ENCODE data around the gene CIDEA. TPM values are rescaled to one million over a fixed set of nuclear protein-coding genes. Genes with fewer than 3 reads are reported as not detected.

The CIDEA gene
- total RNA-seq, 1 experiment from 2014 or later = not detected

DNA sequence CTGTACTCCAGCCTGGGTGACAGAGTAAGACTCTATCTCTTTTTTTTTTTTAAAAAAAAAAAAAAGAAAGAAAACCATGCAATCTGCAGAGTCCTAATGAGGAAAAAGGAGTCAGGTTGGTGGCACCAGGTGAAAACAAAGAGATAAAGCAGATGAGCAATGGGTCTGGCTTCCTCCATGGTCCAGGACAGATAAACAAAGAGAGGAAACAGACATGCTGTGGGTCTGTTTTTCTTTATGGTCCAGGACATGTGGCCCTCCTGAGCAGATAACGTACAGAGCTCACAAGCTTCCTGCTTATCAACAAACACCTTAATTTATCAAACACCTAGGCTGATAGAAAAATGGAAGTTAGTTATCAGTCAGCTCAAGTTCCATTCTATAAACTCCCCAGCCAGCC lies 29.5 kb downstream of the CIDEA start:
- no peak overlapping the region for H2AFZ ChIP-seq (ENCODE audit: low read length)
- no peak overlapping the region for H3K9ac ChIP-seq (ENCODE audit: low read length)
- no peak for DNase-seq
- no peaks in the 10 kb centered on the region for H3K9me2 ChIP-seq (replicated peaks; ENCODE audit: insufficient read depth, low read length)
- no peaks in the 10 kb centered on the region for H3K36me3 ChIP-seq (ENCODE audit: insufficient read depth, low read length)
- no peaks in the 10 kb centered on the region for H3K4me1 ChIP-seq (ENCODE audit: low read length)
- H3K79me2 ChIP-seq (ENCODE audit: low read length) = no peaks in the 10 kb centered on the region
- no peaks in the 10 kb centered on the region for H4K20me1 ChIP-seq (ENCODE audit: insufficient read depth, low read depth, low read length)
- no peak overlapping the region for H3K27ac ChIP-seq (ENCODE audit: low read length)
- H3K27me3 ChIP-seq (ENCODE audit: low read length) = no peaks in the 10 kb centered on the region
- no peak overlapping the region for H3K4me3 ChIP-seq (ENCODE audit: low read length)
- no peaks in the 10 kb centered on the region for H3K9me3 ChIP-seq (ENCODE audit: low read length)
- H3K4me2 ChIP-seq (ENCODE audit: low read depth, low read length, poor library complexity, severe bottlenecking) = no peak overlapping the region

DNA sequence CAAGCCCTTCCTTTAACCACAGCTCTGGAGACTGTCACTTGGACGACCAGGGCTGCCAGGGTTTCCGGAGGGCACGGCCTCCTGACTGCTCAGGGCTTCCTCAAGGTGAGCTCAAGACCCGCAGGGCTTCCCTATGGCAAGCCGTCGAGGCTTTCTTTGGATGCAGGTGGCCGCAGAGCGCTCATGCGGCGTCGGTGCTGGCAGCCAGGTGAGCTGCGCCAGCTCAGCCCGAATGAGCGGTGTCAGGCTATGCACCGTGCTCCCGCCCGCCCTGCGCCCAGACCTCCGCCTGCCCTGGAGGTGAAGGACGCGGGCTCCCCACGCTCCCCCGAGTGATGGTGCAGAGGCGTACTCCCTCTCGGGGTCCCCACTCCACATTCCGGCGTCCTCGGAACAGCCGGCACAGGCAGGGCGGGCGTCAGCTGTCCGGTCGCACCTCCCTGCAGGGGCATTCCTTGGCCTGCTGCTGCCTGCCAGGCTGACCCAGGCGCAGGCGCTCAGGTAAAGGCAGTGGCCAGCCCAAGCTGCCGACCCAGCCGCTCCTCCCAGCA lies 33.0 kb downstream of the CIDEA start:
- Histone ChIP-seq H4K20me1 (ENCODE audit: insufficient read depth, low read depth, low read length) (no peaks in the 10 kb centered on the region), H3K27me3 (ENCODE audit: low read length) (no peaks in the 10 kb centered on the region), H2AFZ (ENCODE audit: low read length) (no peak overlapping the region), H3K9me2 (replicated peaks; ENCODE audit: insufficient read depth, low read length) (no peaks in the 10 kb centered on the region), H3K4me2 (ENCODE audit: low read depth, low read length, poor library complexity, severe bottlenecking) (no peak overlapping the region), H3K79me2 (ENCODE audit: low read length) (no peaks in the 10 kb centered on the region), H3K36me3 (ENCODE audit: insufficient read depth, low read length) (no peaks in the 10 kb centered on the region), H3K27ac (ENCODE audit: low read length) (no peak overlapping the region), H3K4me3 (ENCODE audit: low read length) (no peak overlapping the region), H3K4me1 (ENCODE audit: low read length) (no peaks in the 10 kb centered on the region), H3K9me3 (ENCODE audit: low read length) (no peaks in the 10 kb centered on the region), H3K9ac (ENCODE audit: low read length) (no peak overlapping the region)
- no peak for DNase-seq

DNA sequence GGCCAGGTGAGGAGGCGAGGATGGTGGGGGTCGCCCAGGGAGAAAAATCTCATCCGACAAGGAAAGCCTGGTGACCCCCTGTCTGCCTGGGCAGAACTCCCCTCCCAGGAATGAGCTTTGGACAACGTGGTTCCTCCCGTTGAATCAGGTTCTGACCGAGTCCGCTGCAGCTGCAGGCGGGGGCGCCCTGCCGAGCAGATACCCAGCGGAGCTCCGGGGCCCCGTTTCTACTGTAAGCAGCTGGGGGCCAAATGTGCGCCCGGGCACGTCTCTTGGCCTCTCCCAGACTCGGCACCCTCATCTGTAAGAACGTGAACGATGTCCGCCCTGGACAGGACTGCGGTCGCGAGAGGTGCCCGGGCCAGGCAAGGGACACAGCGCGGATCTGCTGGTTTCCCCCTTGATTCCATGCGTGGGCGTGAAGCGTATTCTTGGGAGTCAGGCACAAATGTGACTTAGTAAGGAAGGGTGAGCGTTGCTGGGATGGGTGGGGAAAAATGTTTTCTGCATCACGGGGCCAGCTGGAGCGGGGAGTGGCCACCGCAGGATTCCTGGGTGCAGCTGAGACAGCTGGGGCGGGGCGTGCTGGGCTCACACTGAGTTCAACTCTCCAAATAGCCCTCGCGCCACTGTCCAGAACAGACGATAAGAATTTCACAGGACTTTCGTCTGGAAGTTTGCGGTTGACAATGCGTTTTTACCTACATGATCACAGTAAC lies 33.7 kb downstream of the CIDEA start:
- no peaks in the 10 kb centered on the region for H3K27me3 ChIP-seq (ENCODE audit: low read length)
- H2AFZ ChIP-seq (ENCODE audit: low read length) = no peak overlapping the region
- no peaks in the 10 kb centered on the region for H3K79me2 ChIP-seq (ENCODE audit: low read length)
- no peak overlapping the region for H3K9ac ChIP-seq (ENCODE audit: low read length)
- no peak for DNase-seq
- H3K4me2 ChIP-seq (ENCODE audit: low read depth, low read length, poor library complexity, severe bottlenecking) = no peak overlapping the region
- no peaks in the 10 kb centered on the region for H3K36me3 ChIP-seq (ENCODE audit: insufficient read depth, low read length)
- no peaks in the 10 kb centered on the region for H4K20me1 ChIP-seq (ENCODE audit: insufficient read depth, low read depth, low read length)
- H3K4me1 ChIP-seq (ENCODE audit: low read length) = no peaks in the 10 kb centered on the region
- H3K9me2 ChIP-seq (replicated peaks; ENCODE audit: insufficient read depth, low read length) = no peaks in the 10 kb centered on the region
- no peaks in the 10 kb centered on the region for H3K9me3 ChIP-seq (ENCODE audit: low read length)
- H3K4me3 ChIP-seq (ENCODE audit: low read length) = no peak overlapping the region
- no peak overlapping the region for H3K27ac ChIP-seq (ENCODE audit: low read length)

GRCh38 chr18:12288403-12288755 lies 34.2 kb downstream of the CIDEA start:
- no peak overlapping the region for H3K9ac ChIP-seq (ENCODE audit: low read length)
- H2AFZ ChIP-seq (ENCODE audit: low read length) = no peak overlapping the region
- H3K27me3 ChIP-seq (ENCODE audit: low read length) = no peaks in the 10 kb centered on the region
- no peak overlapping the region for H3K4me3 ChIP-seq (ENCODE audit: low read length)
- H3K4me2 ChIP-seq (ENCODE audit: low read depth, low read length, poor library complexity, severe bottlenecking) = no peak overlapping the region
- H3K4me1 ChIP-seq (ENCODE audit: low read length) = no peaks in the 10 kb centered on the region
- no peaks in the 10 kb centered on the region for H3K9me3 ChIP-seq (ENCODE audit: low read length)
- no peaks in the 10 kb centered on the region for H3K9me2 ChIP-seq (replicated peaks; ENCODE audit: insufficient read depth, low read length)
- DNase-seq = no peak
- H3K36me3 ChIP-seq (ENCODE audit: insufficient read depth, low read length) = no peaks in the 10 kb centered on the region
- no peaks in the 10 kb centered on the region for H4K20me1 ChIP-seq (ENCODE audit: insufficient read depth, low read depth, low read length)
- no peak overlapping the region for H3K27ac ChIP-seq (ENCODE audit: low read length)
- no peaks in the 10 kb centered on the region for H3K79me2 ChIP-seq (ENCODE audit: low read length)

- no peak overlapping the region for H2AFZ ChIP-seq (ENCODE audit: low read length)
- H3K4me2 ChIP-seq (ENCODE audit: low read depth, low read length, poor library complexity, severe bottlenecking) = no peak overlapping the region
- DNase-seq = no peak
- H3K9ac ChIP-seq (ENCODE audit: low read length) = no peak overlapping the region
- H3K9me3 ChIP-seq (ENCODE audit: low read length) = no peaks in the 10 kb centered on the region
- no peak overlapping the region for H3K4me3 ChIP-seq (ENCODE audit: low read length)
- no peaks in the 10 kb centered on the region for H3K79me2 ChIP-seq (ENCODE audit: low read length)
- H3K27me3 ChIP-seq (ENCODE audit: low read length) = no peaks in the 10 kb centered on the region
- H3K36me3 ChIP-seq (ENCODE audit: insufficient read depth, low read length) = no peaks in the 10 kb centered on the region
- H3K4me1 ChIP-seq (ENCODE audit: low read length) = no peaks in the 10 kb centered on the region
- no peak overlapping the region for H3K27ac ChIP-seq (ENCODE audit: low read length)
- no peaks in the 10 kb centered on the region for H3K9me2 ChIP-seq (replicated peaks; ENCODE audit: insufficient read depth, low read length)
- no peaks in the 10 kb centered on the region for H4K20me1 ChIP-seq (ENCODE audit: insufficient read depth, low read depth, low read length)
Measured at GRCh38 chr18:12290086-12290485, 35.9 kb downstream of the CIDEA start.

GRCh38 chr18:12291161-12291560 lies 37.0 kb downstream of the CIDEA start:
- H2AFZ ChIP-seq (ENCODE audit: low read length) = no peak overlapping the region
- H3K9ac ChIP-seq (ENCODE audit: low read length) = no peak overlapping the region
- H3K4me3 ChIP-seq (ENCODE audit: low read length) = no peak overlapping the region
- no peak overlapping the region for H3K4me2 ChIP-seq (ENCODE audit: low read depth, low read length, poor library complexity, severe bottlenecking)
- no peaks in the 10 kb centered on the region for H3K9me3 ChIP-seq (ENCODE audit: low read length)
- DNase-seq = no peak
- H3K27me3 ChIP-seq (ENCODE audit: low read length) = no peaks in the 10 kb centered on the region
- H4K20me1 ChIP-seq (ENCODE audit: insufficient read depth, low read depth, low read length) = no peaks in the 10 kb centered on the region
- H3K27ac ChIP-seq (ENCODE audit: low read length) = no peak overlapping the region
- H3K36me3 ChIP-seq (ENCODE audit: insufficient read depth, low read length) = no peaks in the 10 kb centered on the region
- H3K79me2 ChIP-seq (ENCODE audit: low read length) = no peaks in the 10 kb centered on the region
- H3K9me2 ChIP-seq (replicated peaks; ENCODE audit: insufficient read depth, low read length) = no peaks in the 10 kb centered on the region
- H3K4me1 ChIP-seq (ENCODE audit: low read length) = no peaks in the 10 kb centered on the region

DNA sequence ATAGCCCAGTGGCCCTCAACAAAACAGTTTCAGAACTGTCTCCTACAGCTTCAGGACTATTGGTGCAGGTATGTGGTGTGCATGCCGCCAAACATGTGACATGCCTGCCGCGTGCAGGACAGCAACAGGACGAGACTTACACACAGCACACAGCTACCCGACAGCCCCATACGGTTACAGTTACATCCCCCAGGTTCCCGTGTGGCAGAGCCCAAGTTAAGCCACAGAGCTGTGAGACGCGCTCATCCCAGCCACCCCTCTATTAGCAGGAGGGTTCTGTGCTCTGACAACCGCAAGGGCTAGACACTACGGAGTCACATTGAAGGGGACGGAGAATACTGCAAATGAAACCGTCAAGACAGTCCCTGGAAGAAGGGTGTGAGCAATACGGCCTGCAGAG lies 37.5 kb downstream of the CIDEA start:
- Histone ChIP-seq H3K4me3 (ENCODE audit: low read length) (no peak overlapping the region), H3K9me2 (replicated peaks; ENCODE audit: insufficient read depth, low read length) (no peaks in the 10 kb centered on the region), H3K9ac (ENCODE audit: low read length) (no peak overlapping the region), H3K9me3 (ENCODE audit: low read length) (no peaks in the 10 kb centered on the region), H3K36me3 (ENCODE audit: insufficient read depth, low read length) (no peaks in the 10 kb centered on the region), H2AFZ (ENCODE audit: low read length) (no peak overlapping the region), H3K4me2 (ENCODE audit: low read depth, low read length, poor library complexity, severe bottlenecking) (no peak overlapping the region), H3K4me1 (ENCODE audit: low read length) (no peaks in the 10 kb centered on the region), H3K79me2 (ENCODE audit: low read length) (no peaks in the 10 kb centered on the region), H4K20me1 (ENCODE audit: insufficient read depth, low read depth, low read length) (no peaks in the 10 kb centered on the region), H3K27ac (ENCODE audit: low read length) (no peak overlapping the region), H3K27me3 (ENCODE audit: low read length) (no peaks in the 10 kb centered on the region)
- no peak for DNase-seq

DNA sequence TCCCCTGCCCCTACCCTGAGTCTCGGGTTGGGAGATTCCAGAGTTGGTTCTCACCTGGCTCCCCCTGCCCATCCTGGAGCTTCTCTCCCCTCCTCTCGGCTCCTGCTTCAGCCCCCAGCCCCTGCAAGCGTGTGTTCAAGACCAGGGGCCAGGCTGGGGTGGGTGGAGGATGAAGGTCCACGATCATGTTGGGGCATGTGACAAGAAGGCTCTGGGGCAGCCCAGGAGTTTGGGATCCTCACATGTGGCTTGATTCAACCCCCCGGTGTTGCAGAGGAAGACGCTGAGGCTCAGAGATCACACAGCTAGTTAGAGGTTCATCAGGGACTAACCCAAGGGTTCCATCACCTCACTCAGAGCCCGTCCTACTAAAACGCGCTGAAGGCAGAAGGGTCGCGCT lies 39.7 kb downstream of the CIDEA start:
- Histone ChIP-seq H3K27me3 (ENCODE audit: low read length) (no peaks in the 10 kb centered on the region), H3K9me2 (replicated peaks; ENCODE audit: insufficient read depth, low read length) (no peaks in the 10 kb centered on the region), H3K4me2 (ENCODE audit: low read depth, low read length, poor library complexity, severe bottlenecking) (no peak overlapping the region), H3K79me2 (ENCODE audit: low read length) (no peaks in the 10 kb centered on the region), H4K20me1 (ENCODE audit: insufficient read depth, low read depth, low read length) (no peaks in the 10 kb centered on the region), H3K9me3 (ENCODE audit: low read length) (no peaks in the 10 kb centered on the region), H3K27ac (ENCODE audit: low read length) (no peak overlapping the region), H3K9ac (ENCODE audit: low read length) (no peak overlapping the region), H2AFZ (ENCODE audit: low read length) (no peak overlapping the region), H3K36me3 (ENCODE audit: insufficient read depth, low read length) (no peaks in the 10 kb centered on the region), H3K4me1 (ENCODE audit: low read length) (no peaks in the 10 kb centered on the region), H3K4me3 (ENCODE audit: low read length) (no peak overlapping the region)
- DNase-seq = no peak
